HepG2 (cell line): ENCODE results near the gene PNN. TPM values are rescaled to one million over a fixed set of nuclear protein-coding genes. Genes with fewer than 3 reads are reported as not detected.

ENCODE experiments used
- CEBPG ChIP-seq: IDR thresholded peaks from 2 replicates; pipeline ENCODE4 v1.6.1; 2016
- CHCHD3 ChIP-seq: sonication (generic); formaldehyde crosslinking; IDR thresholded peaks from 2 replicates; pipeline ENCODE4 v1.8.0; 2022; ENCODE audit warnings: mild to moderate bottlenecking, missing genetic modification reagents, moderate library complexity
- CREB1 ChIP-seq, 2 experiments: fragments of 450-650 bp in 1 of 2; IDR thresholded peaks; 2 replicates each; pipeline ENCODE4 v1.6.1; 2016 to 2017; ENCODE audit warnings: control low read depth in 1 of 2, mild to moderate bottlenecking in 1 of 2, missing compliant biosample characterization in 1 of 2, missing genetic modification characterization in 1 of 2
- CREM ChIP-seq, 2 experiments: sonication (generic) in 1 of 2; formaldehyde crosslinking in 1 of 2; IDR thresholded peaks; 2 replicates each; pipeline versions ENCODE4 v1.4.0 to v1.6.1; 2016 to 2020; ENCODE audit warnings: antibody characterized with exemption in 1 of 2, mild to moderate bottlenecking in 1 of 2, missing genetic modification reagents in 1 of 2
- EHMT2 ChIP-seq: fragments of 200-600 bp; sonication (generic); IDR thresholded peaks from 2 replicates; pipeline ENCODE4 v1.7.0; 2017; ENCODE audit warnings: antibody characterized with exemption, low read depth, low read length, borderline replicate concordance
- FOXO4 ChIP-seq: sonication (generic); formaldehyde crosslinking; conservative IDR thresholded peaks from 2 replicates; pipeline ENCODE4 v1.8.1; 2023; ENCODE audit warnings: missing genetic modification reagents
- HNRNPLL ChIP-seq: fragments of 200-400 bp; formaldehyde crosslinking; IDR thresholded peaks from 2 replicates; pipeline ENCODE4 v1.6.1; 2017; ENCODE audit warnings: mild to moderate bottlenecking, low read depth, low read length; ENCODE audit not compliant: poor library complexity, severe bottlenecking
- IRX3 ChIP-seq: sonication (generic); formaldehyde crosslinking; IDR thresholded peaks from 2 replicates; pipeline ENCODE4 v1.8.1; 2023; ENCODE audit warnings: mild to moderate bottlenecking, low read depth, missing genetic modification reagents, borderline replicate concordance
- NCOA1 ChIP-seq: sonication (generic); formaldehyde crosslinking; IDR thresholded peaks from 2 replicates; pipeline ENCODE4 v1.9.0; 2021; ENCODE audit warnings: missing genetic modification reagents
- NR0B2 ChIP-seq: sonication (generic); formaldehyde crosslinking; IDR thresholded peaks from 2 replicates; pipeline ENCODE4 v1.4.0; 2020; ENCODE audit warnings: mild to moderate bottlenecking, missing genetic modification reagents
- PAWR ChIP-seq: sonication (generic); formaldehyde crosslinking; IDR thresholded peaks from 2 replicates; pipeline ENCODE4 v1.4.0; 2020; ENCODE audit warnings: missing genetic modification reagents, mild to moderate bottlenecking, borderline replicate concordance
- PHB2 ChIP-seq: fragments of 450-650 bp; IDR thresholded peaks from 2 replicates; pipeline ENCODE4 v1.6.1; 2018; ENCODE audit not compliant: partially characterized antibody
- RFXAP ChIP-seq: sonication (generic); formaldehyde crosslinking; IDR thresholded peaks from 2 replicates; pipeline ENCODE4 v1.4.0; 2020; ENCODE audit warnings: missing genetic modification reagents, borderline replicate concordance
- SATB2 ChIP-seq: sonication (generic); formaldehyde crosslinking; IDR thresholded peaks from 2 replicates; pipeline ENCODE4 v1.5.0; 2020; ENCODE audit warnings: missing genetic modification reagents
- SKI ChIP-seq: fragments of 450-650 bp; IDR thresholded peaks from one replicate; pipeline ENCODE4 v1.6.1; 2018; ENCODE audit warnings: mild to moderate bottlenecking; ENCODE audit not compliant: partially characterized antibody
- SOX13 ChIP-seq, 3 experiments: fragments of 450-650 bp in 1 of 3; sonication (generic) in 1 of 3; formaldehyde crosslinking in 1 of 3; IDR thresholded peaks in 2 of 3; conservative IDR thresholded peaks in 1 of 3; 2 replicates each; pipeline versions ENCODE4 v1.5.0 to v1.6.1; 2016 to 2020; ENCODE audit warnings: antibody characterized with exemption in 1 of 3, mild to moderate bottlenecking in 1 of 3, missing compliant biosample characterization in 1 of 3, missing genetic modification reagents in 1 of 3, moderate library complexity in 1 of 3
- THAP11 ChIP-seq: IDR thresholded peaks from 2 replicates; pipeline ENCODE4 v1.6.1; 2016; ENCODE audit warnings: missing biosample characterization, missing genetic modification reagents
- ZNF292 ChIP-seq: sonication (generic); formaldehyde crosslinking; IDR thresholded peaks from 2 replicates; pipeline ENCODE4 v1.8.1; 2022; ENCODE audit warnings: mild to moderate bottlenecking, low read depth, missing genetic modification reagents, borderline replicate concordance
- ZNF468 ChIP-seq: sonication (generic); formaldehyde crosslinking; IDR thresholded peaks from 2 replicates; pipeline ENCODE4 v1.8.0; 2022; ENCODE audit warnings: mild to moderate bottlenecking, moderate library complexity, missing genetic modification reagents
- ZNF547 ChIP-seq: sonication (generic); formaldehyde crosslinking; IDR thresholded peaks from 2 replicates; pipeline ENCODE4 v1.5.1; 2020; ENCODE audit warnings: mild to moderate bottlenecking, missing genetic modification reagents
- ZNF558 ChIP-seq: sonication (generic); formaldehyde crosslinking; IDR thresholded peaks from 2 replicates; pipeline ENCODE4 v1.9.0; 2022; ENCODE audit warnings: mild to moderate bottlenecking, missing genetic modification reagents, borderline replicate concordance
- ZXDC ChIP-seq: sonication (generic); formaldehyde crosslinking; IDR thresholded peaks from 2 replicates; pipeline ENCODE4 v1.5.0; 2020; ENCODE audit warnings: mild to moderate bottlenecking, missing genetic modification reagents
- polyA plus RNA-seq, 8 experiments: library from polyadenylated mRNA; depleted of rRNA in 3 of 8; stranded (reverse) in 7 of 8; unstranded in 1 of 8; fragments of >200 nt; fragmentation: Illumina TruSeq in 4 of 8; extraction: Trizol in 4 of 8; gene quantifications; 2 replicates each; pipeline versions ENCODE4 v1.2.1 to v1.2.3, GENCODE V29; 2011 to 2016; ENCODE audit warnings: low read depth in 4 of 8, missing spikeins in 1 of 8, mixed read lengths in 1 of 8; ENCODE audit not compliant: insufficient read depth in 1 of 8
- total RNA-seq, 5 experiments: library from RNA; depleted of rRNA; stranded (reverse); fragments of >200 nt; fragmentation: Illumina TruSeq; extraction: Trizol; gene quantifications; 2 replicates each; pipeline ENCODE4 v1.2.3, GENCODE V29; 2016; ENCODE audit warnings: low read depth in 1 of 5

The PNN gene
- total and polyA plus RNA-seq, 2 of the 13 experiments (the other 11 are each of a cell fraction or from before 2014, with no cell fraction given), result 58.0 to 214 TPM

DNA sequence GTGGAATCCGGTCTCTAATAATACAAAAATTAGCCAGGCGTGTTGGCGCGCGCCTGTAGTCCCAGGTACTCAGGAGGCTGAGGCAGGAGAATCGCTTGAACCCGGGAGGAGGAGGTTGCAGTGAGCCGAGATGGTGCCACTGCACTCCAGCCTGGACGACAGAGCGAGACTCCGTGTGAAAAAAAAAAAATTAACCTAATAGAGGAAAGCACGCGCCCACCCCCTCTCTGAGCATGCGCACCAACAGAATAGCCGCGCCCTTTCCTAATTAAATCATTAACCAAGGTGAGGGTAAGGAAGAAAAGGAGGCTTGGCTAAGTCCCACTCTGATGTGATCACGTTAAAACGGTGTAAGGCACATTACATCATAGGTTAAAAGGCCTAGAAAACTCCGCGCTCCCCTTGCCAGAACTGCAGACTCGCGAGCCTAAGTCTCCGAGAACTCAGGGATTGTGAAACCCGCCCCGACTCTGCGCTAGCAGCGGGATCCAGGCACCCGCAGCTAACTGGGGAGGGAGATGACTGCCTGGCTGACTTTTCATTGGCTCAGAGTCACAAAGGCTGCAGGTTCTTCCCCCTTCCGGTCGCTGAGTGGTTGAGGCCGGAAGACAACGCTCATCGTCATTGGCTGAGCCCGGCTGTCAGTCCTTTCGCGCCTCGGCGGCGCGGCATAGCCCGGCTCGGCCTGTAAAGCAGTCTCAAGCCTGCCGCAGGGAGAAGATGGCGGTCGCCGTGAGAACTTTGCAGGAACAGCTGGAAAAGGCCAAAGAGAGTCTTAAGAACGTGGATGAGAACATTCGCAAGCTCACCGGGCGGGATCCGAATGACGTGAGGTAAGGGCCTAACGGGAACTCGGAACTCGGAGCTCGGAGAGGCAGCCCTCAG is at the start of gene PNN (continued):
- no peak for TF ChIP-seq ZNF468 (CRISPR knock-in tag)
- TF ChIP-seq SKI, result peak; percentile 71
- no peak for TF ChIP-seq PHB2
- TF ChIP-seq ZNF547 (CRISPR knock-in tag), result peak; percentile 97
- no peak for TF ChIP-seq ZNF558
- TF ChIP-seq ZXDC (CRISPR knock-in tag), result no peak
- peak; percentile 96 for TF ChIP-seq CREM (IDR thresholded peaks at IDR 0.05)
- peak; percentile 43; the same call in 1 of the 2 replicates for TF ChIP-seq CREM (CRISPR knock-in tag; IDR thresholded peaks at IDR 0.05)
- TF ChIP-seq CHCHD3, result peak; percentile 89
- TF ChIP-seq FOXO4 (CRISPR knock-in tag), result no peak
- TF ChIP-seq IRX3 (CRISPR knock-in tag), result peak; percentile 98
- peak; percentile 39 for TF ChIP-seq SOX13 (IDR thresholded peaks at IDR 0.05)
- peak; percentile 36 to 64; a peak in 2 of 4 replicates for TF ChIP-seq SOX13 (CRISPR knock-in tag; conservative IDR thresholded peaks at IDR 0.05 in 1 of 2, IDR thresholded peaks at IDR 0.05 in 1 of 2)
- no peak; the same call in 1 of the 2 replicates for TF ChIP-seq PAWR
- TF ChIP-seq CEBPG (CRISPR knock-in tag), result peak; percentile 99
- TF ChIP-seq SATB2 (CRISPR knock-in tag), result peak; percentile 93
- peak; percentile 95 for TF ChIP-seq THAP11 (CRISPR knock-in tag)
- TF ChIP-seq ZNF292 (CRISPR knock-in tag), result no peak; the same call in 1 of the 2 replicates
- peak; percentile 74; the same call in 1 of the 2 replicates for TF ChIP-seq EHMT2
- peak; percentile 46 for TF ChIP-seq NR0B2 (CRISPR knock-in tag)
- TF ChIP-seq RFXAP (CRISPR knock-in tag), result peak; percentile 95
- peak; percentile 94 for TF ChIP-seq CREB1 (IDR thresholded peaks at IDR 0.05)
- TF ChIP-seq CREB1 (CRISPR knock-in tag; IDR thresholded peaks at IDR 0.05), result no peak
- TF ChIP-seq NCOA1 (CRISPR knock-in tag), result peak; percentile 75
- TF ChIP-seq HNRNPLL, result peak; percentile 97
